ENCODE data around the gene RHOV.
A peak's percentile ranks its signal among the peaks of the same experiment; 100 is the strongest.

Gene RHOV

DNA sequence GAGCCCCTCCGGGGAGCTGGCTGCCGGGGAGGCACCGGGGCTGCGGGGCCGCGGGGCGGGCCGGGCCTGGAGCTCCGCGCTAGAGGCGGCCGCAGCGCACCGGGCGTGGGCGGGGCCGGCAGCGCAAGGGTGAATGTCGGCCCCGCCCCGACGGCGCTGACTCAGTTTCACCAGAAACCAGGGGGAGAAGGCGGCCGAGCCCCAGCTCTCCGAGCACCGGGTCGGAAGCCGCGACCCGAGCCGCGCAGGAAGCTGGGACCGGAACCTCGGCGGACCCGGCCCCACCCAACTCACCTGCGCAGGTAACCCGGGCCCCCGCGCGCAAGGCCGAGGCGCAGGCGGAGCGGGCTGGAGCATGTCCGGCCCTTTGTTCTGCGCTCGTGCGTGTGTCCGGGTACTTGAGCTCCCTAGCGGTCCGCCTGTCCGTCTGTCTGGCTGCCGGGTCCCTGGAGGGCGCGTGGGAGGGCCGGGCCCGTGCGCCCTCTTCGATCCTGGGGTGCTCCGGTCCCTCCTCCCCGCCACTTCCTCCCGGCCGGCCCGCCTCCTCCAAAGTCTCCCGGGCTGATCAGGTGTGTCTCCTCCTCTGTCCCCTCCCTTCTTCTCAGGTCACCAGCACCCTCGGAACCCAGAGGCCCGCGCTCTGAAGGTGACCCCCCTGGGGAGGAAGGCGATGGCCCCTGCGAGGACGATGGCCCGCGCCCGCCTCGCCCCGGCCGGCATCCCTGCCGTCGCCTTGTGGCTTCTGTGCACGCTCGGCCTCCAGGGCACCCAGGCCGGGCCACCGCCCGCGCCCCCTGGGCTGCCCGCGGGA is 29.9 kb downstream of the RHOV start, which contains the start of gene SPINT1:
SPINT1 (plus strand) TSS at position 164 of the 811 bp plus-strand sequence; CDS start at position 671, 507 bp downstream.
- peak; percentile 43 for DNase-seq

DNA sequence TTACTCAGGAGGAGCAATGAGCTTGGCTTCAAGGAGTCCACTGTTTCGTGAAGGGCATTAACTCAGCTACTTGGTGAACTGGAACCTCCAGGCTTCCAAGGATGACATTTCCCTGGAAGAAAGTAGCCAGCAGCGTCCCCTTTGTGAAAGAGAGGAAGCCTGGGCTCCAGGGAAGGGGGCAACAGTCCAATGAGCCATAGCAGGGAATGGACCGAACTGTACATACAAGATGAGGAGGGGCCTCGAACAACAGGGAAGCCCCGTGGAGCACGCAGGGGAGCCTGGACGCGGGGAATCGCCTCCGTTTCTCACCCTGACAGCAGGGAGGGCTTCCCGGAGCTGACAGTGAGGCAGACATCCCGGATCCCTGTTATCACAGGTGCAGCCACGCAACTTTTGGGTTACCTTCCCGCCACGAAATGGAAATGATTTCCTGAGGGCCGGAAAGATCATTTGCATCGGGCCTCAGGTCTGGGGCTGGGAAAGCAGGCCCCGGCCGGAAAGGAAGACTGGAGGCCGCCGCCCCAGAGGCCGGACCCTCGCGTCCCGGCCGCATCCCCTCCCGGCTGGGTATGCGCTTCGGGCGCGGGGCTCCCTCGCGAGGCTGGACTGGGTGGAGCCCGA is 30.7 kb downstream of the RHOV start:
- no peak for DNase-seq

DNA sequence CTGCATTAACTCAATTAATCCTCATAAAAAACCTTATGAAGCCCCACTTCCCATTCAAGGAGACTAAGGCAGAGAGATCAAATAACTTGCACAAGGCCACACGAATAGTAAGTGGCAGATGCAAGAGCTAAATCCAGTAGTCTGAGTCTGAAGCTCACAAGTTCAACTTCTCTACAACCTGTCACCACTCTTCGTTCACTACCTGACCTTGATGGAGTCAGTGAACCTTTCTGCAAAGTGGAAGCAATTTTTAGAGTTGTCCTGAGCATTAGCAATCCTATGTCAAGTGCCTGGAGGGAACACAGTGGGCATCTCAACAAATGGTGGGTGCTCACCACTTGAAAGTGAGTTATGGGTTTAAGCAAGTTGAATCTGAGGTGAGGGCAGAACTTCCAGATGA is 32.3 kb downstream of the RHOV start:
- no peak for DNase-seq

DNA sequence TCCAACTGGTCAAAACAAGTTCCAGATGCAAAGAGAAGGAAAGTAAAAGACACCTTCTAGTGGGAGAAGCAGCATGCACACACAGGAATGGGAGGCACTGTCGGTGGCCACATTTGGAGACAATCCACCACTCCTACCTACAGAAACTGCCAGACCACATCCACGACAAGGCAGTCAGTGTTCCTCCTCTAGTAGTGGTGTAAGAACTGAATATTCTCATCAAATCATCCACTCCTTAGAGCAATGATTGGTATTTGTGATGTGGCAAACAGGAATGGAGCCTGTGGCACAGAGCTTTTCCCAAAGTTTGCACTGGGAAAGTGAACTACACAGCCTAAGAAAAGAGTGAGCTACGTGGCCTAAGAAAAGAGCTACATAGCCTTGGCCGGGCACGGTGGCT is 35.3 kb downstream of the RHOV start:
- DNase-seq, result no peak

DNA sequence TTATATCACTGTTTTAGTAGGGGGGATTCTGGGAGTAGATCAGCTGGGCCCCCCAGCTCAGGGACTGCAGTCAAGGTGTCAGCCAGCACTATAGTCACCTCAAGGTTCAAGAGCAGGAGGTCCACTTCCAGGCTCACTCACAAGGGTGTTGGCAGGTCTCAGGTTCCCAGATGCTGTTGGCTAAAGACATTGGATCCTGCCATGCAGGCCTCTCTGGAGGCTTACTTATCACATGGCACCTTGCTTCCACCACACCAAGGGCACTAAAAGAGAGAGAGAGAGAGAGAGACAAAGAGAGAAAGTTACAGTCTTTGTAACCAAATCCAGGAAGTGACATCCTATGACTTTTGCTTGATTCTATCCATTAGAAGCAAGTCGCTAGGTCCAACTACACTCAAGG is 38.0 kb downstream of the RHOV start:
- no peak for DNase-seq

DNA sequence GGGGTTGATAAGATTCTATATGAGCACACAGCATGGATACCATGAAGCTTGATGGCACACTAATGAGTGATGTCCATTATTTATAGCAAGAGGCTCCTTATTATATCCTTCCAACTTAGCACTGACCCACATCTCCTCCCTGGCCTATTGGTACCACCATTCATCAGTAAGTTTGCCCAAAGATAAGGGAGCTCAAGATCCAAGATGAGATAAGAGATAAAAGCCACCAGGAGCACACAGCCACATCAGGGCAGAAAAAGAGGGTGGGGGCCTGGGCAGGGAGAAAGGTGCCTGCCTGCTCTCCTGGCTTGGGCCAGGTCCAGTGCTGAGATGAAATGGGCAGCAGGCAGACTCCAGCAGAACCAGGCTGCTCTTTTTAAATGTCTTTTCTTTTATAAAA is 41.1 kb downstream of the RHOV start:
- no peak for DNase-seq

DNA sequence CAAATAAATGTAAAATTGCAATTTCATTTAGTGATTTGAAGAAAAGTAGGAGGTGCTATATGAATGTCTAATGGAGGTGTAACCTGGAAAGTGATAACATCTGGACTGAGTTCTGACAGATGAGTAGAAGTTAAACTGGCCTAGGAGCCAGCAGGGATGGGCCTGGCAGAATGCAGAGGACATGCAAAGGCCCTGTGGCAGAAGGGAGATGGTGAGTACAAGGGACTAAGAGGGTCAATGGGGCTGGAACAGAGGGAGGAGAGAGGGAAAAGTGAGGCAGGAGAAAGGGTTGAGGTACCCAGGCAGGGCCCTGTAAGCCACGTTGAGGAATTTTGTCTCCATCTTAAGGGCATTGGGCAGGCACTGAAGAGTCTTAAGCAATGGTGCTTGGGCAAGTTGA is 42.2 kb downstream of the RHOV start:
- no peak for DNase-seq

DNA sequence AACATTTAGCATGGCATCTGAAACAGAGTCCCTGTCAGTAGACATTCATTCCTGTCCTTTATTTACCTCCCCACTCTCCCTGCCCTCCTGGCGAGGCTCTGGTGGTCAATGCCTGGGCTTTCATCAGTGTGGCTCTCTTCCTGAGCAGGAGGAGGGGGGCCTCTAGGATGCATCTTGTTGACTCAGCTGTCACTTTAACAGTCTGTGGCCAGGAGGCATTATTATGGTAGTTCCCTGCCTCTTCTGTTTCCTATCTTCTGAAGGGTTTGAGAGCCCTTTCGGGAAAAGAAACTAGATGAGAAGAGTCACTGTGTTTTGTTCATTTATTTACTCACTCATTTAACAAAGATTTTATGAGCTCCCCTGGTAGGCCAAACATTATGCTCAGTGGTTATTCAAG is 43.1 kb downstream of the RHOV start:
- no peak for DNase-seq

DNA sequence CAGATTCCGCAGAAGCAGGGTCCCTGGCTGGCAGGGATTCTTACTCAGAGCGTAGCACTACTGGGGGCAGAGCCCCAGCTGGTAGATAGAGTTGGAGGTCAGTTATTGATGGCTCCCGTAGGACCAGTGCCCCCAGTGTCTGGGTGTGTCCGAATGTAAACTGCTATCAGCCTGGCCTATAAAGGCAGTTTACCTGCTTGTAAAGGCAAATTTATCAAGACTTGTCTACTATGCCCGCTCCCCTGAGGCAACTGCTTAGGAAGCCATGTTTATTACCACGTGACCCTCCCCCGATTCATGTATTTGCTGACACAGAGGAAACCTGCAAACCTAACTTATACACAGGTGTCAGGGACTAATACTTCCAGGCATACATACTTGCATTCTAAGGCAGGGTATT is 44.9 kb downstream of the RHOV start:
- DNase-seq, result no peak

DNA sequence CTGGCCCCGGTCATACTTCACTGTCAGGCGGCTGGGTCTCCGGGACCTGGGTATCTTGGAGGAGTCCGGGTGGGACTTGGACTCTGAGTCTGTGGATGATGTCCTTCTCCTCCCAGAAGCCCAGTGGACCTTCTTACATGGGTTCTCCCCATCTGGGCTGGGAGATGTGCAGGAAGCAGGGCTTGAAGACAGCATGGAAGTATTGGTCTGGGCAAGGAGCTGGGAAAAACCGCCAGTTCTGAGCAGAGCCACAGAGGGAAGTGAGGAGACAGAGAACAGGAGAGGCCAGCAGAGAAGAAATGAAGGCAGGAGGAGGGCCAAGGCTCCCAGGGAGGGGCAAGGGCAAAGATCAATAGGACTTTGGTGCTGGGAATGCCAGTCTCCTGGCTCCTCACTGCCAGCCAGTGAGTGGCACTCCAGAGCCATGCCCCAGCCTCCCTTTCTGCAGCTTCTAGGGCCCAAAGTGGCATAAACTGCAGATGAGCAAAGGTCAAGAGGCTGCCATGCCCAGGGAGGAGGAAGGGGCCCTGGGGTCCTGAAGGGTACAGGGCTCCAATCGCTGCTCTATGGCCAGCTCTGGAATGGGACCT is 45.5 kb downstream of the RHOV start, which contains the start of gene PPP1R14D:
PPP1R14D (minus strand) TSS at position 262 of the 590 bp plus-strand sequence; CDS start at position 195, 67 bp downstream.
- DNase-seq, result no peak

DNA sequence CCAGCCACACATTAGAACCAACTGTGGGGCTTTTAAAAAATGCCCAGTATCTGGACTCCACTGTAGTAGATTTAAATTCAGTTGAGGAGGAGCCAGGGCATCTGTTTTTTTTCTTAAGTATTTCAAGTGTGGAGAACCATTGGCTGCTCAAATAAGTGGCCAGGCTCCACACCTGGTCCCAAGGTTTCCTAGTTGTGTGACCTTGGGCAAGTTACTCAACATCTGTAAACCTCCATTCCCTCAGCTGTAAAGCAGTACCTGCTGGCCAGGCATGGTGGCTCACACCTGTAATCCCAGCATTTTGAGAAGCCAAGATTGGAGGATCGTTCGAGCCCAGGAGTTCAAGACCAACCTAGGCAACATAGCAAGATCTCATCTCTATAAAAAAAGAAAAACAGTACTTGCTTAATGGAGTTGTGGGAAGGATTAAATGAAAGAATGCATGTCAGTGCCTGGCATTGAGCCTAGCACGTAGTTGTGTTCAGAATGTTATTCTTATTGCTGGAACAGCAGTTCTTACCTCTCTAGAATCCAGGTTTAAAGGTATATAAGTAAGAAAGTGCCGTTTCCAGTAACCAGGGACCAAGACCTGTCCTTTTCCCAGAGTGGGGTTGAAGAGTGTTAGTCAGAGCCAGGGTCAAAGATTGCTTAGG is 47.5 kb downstream of the RHOV start:
- no peak for DNase-seq

DNA sequence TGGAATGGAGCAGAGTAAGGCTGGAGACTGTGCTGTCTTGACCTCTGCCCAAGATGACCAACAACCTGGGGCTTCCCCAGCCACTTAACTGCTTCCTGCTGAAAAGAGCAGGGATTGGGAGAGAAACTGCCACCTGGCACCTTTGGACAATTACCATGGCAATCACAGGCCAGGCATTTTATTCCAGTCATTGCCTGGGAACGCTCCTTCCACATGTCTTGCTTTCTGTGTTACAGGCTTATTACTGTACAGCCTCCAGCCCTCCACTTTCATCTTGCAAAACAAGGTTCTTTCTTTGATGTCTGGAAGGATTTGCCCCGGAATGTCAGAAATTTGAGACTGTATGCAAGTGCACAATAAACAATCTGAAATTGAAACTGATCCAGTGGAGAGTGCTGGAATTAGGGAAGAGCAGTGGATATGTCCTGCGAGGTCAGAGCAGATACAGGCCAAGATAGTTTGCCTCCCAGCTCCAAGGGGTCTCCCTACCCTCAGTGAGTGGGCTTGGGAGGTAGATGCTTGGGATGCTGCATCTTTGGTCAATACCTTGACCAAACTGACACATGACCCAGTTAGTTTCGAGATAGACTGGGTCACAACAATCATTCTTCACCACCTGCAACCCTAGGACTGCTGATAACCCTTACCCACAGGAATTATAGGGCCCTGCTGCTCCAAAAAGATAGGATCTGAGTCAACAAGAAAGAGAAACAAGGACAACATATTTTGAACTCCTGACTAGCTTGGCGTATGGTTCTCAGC is 48.2 kb downstream of the RHOV start:
- DNase-seq, result no peak

DNA sequence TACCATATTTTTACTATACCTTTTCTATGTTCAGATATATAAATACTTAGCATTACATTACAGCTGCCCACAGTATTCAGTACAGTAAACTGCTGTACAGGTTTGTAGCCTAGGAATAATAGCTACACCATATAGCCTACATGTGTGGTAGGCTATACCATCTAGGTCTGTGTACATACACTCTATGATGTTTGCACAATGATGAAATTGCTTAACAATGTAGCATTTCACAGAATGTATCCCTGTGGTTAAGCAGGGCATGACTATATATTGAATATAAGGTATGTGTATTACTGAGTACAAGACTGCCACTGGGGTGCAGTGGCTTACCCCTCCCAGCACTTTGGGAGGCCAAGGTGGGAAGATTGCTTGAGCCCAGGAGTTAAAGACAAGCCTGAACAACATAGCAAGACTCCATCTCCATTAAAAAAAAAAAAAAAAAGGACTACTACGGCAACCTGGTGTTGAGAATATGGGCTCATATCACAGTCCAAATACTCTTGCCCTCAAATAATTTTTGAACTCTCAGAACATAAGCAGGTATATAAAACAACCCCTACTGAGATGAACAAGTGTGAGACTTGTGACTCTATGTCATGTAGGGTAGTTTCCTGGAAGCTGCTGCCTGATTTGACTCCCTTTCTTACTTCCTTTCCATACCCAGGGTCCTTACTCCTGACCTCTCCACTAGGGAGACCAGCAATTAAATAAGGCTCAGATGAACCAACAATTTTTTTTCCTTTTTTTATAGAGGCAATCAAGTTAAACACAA is 50.3 kb downstream of the RHOV start:
- no peak for DNase-seq
